Measurements from ENCODE around the gene PRKAR2B. TPM values are rescaled to one million over a fixed set of nuclear protein-coding genes. Genes with fewer than 3 reads are reported as not detected.

PRKAR2B gene
- total RNA-seq, 2 experiments from 2014 or later = 69.0 to 210 TPM

- ChIA-PET CTCF (ENCODE audit: unreplicated experiment) (no interaction called here), POLR2A (interaction anchor here (0.7 to 1.1 kb wide), 4 partner anchors 11 to 62 kb away, joined by 3 to 7 read pairs (median 3); no protein-coding TSS in a partner anchor)
- intact Hi-C loops (cut with micrococcal nuclease; ENCODE audit: unreplicated experiment) = no loop called here
- BruUV-seq (replicated peaks) = no TSS peak
- H3K9me3 ChIP-seq (ENCODE audit: low read length) = no peaks in the 10 kb centered on the region
- TF ChIP-seq CTCF (conservative IDR thresholded peaks at IDR 0.05; ENCODE audit: low read length) (no peak), EZH2phosphoT487 (IDR thresholded peaks at IDR 0.05; ENCODE audit: borderline replicate concordance, low read depth, low read length) (no peak)
- no peak overlapping the region for H2AFZ ChIP-seq (ENCODE audit: low read length)
- no peak for DNase-seq (ENCODE audit: low spot score)
- 0 out of 2 replicates have a peak, but pooled peaks cover 4% of the 10 kb centered on the region for H3K36me3 ChIP-seq (ENCODE audit: insufficient read depth, low read length)
- peaks cover 42% of the 10 kb centered on the region for H3K79me2 ChIP-seq (ENCODE audit: insufficient read depth, low read depth, low read length)
- H3K4me2 ChIP-seq (ENCODE audit: low read length) = no peak overlapping the region
- H3K4me1 ChIP-seq (ENCODE audit: insufficient read depth, low read length, poor library complexity, severe bottlenecking) = peaks cover 23% of the 10 kb centered on the region
- no peak overlapping the region for H3K27ac ChIP-seq (ENCODE audit: low read depth, low read length, poor library complexity, severe bottlenecking)
- no peak overlapping the region for H3K4me3 ChIP-seq (ENCODE audit: low read depth, low read length, poor library complexity, severe bottlenecking)
- H4K20me1 ChIP-seq (ENCODE audit: insufficient read depth, low read length) = no peaks in the 10 kb centered on the region
- H3K9me2 ChIP-seq (ENCODE audit: insufficient read depth, low read length) = no peaks in the 10 kb centered on the region
Measured at GRCh38 chr7:107171496-107171895, 127.0 kb downstream of the PRKAR2B start.

GRCh38 chr7:107172276-107173032, 127.9 kb downstream of the PRKAR2B start:
- Histone ChIP-seq H3K36me3 (ENCODE audit: insufficient read depth, low read length) (0 out of 2 replicates have a peak, but pooled peaks cover 4% of the 10 kb centered on the region), H3K4me3 (ENCODE audit: low read depth, low read length, poor library complexity, severe bottlenecking) (no peak overlapping the region), H2AFZ (ENCODE audit: low read length) (no peak overlapping the region), H4K20me1 (ENCODE audit: insufficient read depth, low read length) (peaks cover 5% of the 10 kb centered on the region; the same call in 1 of the 2 replicates), H3K4me1 (ENCODE audit: insufficient read depth, low read length, poor library complexity, severe bottlenecking) (peaks cover 18% of the 10 kb centered on the region), H3K9me3 (ENCODE audit: low read length) (no peaks in the 10 kb centered on the region), H3K4me2 (ENCODE audit: low read length) (no peak overlapping the region), H3K79me2 (ENCODE audit: insufficient read depth, low read depth, low read length) (peaks cover 42% of the 10 kb centered on the region), H3K9me2 (ENCODE audit: insufficient read depth, low read length) (no peaks in the 10 kb centered on the region), H3K27ac (ENCODE audit: low read depth, low read length, poor library complexity, severe bottlenecking) (no peak overlapping the region)
- intact Hi-C loops (cut with micrococcal nuclease; ENCODE audit: unreplicated experiment) = no loop called here
- no peak for TF ChIP-seq CTCF (conservative IDR thresholded peaks at IDR 0.05; ENCODE audit: low read length)
- TF ChIP-seq EZH2phosphoT487 (IDR thresholded peaks at IDR 0.05; ENCODE audit: borderline replicate concordance, low read depth, low read length) = no peak
- no peak for DNase-seq (ENCODE audit: low spot score)
- ChIA-PET CTCF (ENCODE audit: unreplicated experiment) (no interaction called here), POLR2A (interaction anchor here (0.6 to 1.1 kb wide), 3 partner anchors 10 to 308 kb away, joined by 3 to 7 read pairs (median 4); no protein-coding TSS in a partner anchor)
- TSS peak; percentile 33 for BruUV-seq (replicated peaks)

- TF ChIP-seq CTCF (conservative IDR thresholded peaks at IDR 0.05; ENCODE audit: low read length) (no peak), EZH2phosphoT487 (IDR thresholded peaks at IDR 0.05; ENCODE audit: borderline replicate concordance, low read depth, low read length) (no peak)
- Histone ChIP-seq H3K9me3 (ENCODE audit: low read length) (no peaks in the 10 kb centered on the region), H3K79me2 (ENCODE audit: insufficient read depth, low read depth, low read length) (peaks cover 42% of the 10 kb centered on the region), H3K4me2 (ENCODE audit: low read length) (peak overlapping the region; percentile 40; the same call in 1 of the 2 replicates), H3K4me1 (ENCODE audit: insufficient read depth, low read length, poor library complexity, severe bottlenecking) (peaks cover 18% of the 10 kb centered on the region), H3K27ac (ENCODE audit: low read depth, low read length, poor library complexity, severe bottlenecking) (no peak overlapping the region), H3K36me3 (ENCODE audit: insufficient read depth, low read length) (0 out of 2 replicates have a peak, but pooled peaks cover 4% of the 10 kb centered on the region), H3K9me2 (ENCODE audit: insufficient read depth, low read length) (no peaks in the 10 kb centered on the region), H4K20me1 (ENCODE audit: insufficient read depth, low read length) (peaks cover 5% of the 10 kb centered on the region; the same call in 1 of the 2 replicates), H2AFZ (ENCODE audit: low read length) (no peak overlapping the region), H3K4me3 (ENCODE audit: low read depth, low read length, poor library complexity, severe bottlenecking) (no peak overlapping the region)
- ChIA-PET POLR2A (interaction anchor here (1.5 kb wide), 1 partner anchor 13 kb away, joined by 4 read pairs; no protein-coding TSS in a partner anchor), CTCF (ENCODE audit: unreplicated experiment) (no interaction called here)
- no peak for DNase-seq (ENCODE audit: low spot score)
- intact Hi-C loops (cut with micrococcal nuclease; ENCODE audit: unreplicated experiment) = no loop called here
- BruUV-seq (replicated peaks) = no TSS peak
Measured at GRCh38 chr7:107173191-107173590, 128.7 kb downstream of the PRKAR2B start.
